HCEC 1CT (cell line): Measurements from ENCODE around the gene P2RY11.

Source experiments
- DNase-seq: peaks from one replicate; pipeline ENCODE4 v3.0.0-alpha.2; 2017

P2RY11 gene

GRCh38 chr19:10113964-10114650 lies 2.6 kb downstream of the P2RY11 start:
- no peak for DNase-seq

DNA sequence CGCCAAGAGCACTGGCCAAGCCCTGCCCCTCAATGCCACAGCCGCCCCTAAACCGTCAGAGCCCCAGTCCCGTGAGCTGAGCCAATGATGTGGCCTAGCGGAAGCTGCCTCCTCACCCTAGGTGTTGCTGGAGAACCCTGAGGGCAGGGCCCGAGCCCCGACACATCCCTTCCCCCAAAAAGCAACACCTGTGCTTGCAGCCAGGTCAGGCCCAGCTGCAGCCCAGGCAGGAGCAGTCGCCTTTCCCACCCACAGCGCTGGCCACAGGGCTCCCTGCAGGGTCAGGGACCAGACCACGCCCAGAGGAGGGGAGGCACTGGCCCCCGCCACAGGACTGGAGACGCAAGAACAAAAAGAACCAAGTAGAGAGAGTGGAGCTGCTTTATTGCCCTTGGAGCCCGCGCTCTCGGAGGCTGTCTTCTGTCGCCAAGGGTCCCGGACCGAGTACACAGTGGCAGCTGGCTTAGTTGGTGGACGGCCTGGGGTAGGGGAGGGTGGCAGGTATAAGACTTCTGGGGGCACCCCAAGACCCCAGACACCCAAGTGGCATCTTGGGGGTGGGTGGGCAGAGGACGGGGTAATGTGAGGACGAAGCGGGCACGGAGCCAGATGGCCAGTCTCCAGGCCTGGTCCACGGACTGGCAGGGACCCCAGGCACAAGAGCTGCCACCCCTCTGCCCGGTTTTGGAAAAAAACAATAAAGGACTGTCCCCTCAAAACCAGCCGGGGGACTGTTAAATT lies 3.3 kb downstream of the P2RY11 start:
- no peak for DNase-seq

DNA sequence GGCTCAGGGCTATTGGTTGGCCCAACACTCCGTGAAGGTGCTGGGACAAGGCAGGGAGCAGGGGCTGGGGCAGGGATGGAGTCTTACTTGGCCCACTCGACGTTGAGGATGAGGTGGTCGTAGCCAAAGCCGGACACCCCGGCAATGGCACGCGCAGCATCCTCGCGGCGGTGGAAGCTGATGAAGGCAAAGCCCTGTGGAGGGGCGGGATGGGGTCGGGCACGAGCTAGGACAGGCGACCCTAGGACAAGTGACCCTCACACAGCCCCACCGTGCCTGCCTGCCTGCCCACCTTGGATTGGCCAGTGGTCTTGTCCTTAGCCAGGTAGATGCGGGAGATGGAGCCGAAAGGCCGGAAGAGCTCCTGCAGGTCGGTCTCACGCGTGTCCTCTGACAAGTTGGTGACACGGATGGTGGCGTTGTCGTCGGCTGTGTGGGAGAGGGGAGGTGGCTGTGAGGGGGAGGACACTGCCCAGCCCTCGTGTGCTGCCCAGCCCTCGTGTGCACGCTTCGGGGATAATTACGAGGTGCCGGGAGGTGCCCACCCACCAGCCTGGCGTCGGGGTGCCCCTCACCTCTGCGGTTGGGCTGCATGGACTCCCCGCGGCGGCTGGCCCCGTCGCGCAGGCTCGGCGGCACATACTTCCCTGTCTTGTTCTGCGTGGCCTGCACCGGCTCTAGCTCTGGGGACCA lies 4.0 kb downstream of the P2RY11 start:
- DNase-seq, result no peak

DNA sequence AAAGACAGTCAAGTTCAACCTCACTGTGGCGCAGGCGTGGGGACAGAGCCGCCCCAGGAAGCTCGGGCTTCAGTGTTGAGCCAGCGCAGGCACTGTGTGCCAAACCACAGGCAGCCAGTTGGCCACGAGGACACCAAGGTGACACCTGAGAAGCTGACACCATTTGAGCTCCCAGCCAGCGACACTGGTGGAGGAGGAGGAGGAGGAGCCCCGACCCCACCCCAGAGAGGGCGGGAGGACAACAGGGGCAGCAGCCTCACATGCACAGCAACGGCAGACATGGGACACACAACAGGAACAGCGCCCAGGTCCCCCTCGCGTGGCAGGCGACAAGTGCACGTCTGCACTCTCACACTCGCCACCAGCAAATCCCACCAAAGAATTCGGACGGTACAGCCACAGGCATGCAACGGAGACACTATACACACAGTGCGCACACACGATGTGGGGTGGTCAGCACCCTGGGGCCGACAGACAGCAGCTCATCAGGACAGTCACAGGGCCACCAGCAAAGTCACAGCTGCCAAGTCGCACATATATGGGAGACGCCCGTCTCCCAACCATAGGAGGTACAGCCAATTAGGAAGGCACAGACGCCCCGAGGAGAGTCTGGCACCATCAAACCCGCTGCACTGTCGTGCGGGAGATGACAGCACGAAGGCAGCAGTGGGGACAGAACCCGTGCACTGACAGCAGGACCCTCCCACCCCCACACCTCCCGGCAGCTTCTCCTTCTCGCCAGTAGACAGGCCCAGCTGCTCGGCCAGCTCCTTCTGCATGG lies 4.8 kb downstream of the P2RY11 start:
- no peak for DNase-seq

DNA sequence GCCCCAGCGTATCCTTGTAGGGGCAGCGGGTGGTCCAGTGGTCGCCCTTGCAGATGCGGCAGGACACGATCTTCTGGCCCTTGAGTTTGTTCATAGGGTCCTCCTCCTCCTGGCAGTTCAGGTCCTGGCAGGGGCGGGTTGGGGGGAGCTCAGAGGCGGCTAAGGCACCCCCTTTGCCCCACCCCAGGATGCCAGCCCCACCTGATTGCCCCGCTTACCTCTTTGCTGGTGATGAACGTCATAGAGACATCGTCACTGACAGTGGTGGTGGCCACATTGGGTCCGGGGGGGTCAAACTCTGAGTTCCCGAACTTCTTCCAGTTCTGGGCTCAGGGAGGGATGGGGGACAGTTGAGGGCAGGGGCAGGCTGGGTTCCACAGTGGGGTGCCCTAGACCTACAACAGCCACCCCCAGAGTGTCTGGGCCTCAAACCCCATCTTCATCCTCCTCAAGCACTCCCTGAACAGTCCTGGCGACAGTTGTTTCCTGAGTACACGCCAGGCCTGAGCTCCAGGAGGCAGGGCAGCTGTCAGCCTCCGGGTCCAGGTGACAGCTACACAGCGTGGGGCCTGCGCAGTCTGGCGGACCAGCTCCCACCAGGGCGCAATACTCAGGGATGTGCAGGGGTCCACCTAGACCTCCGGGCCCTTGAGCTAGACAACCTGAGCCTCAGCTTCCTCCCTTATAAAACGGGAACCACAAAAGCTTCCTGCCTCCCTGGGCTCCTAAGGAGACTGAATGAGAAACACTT lies 5.5 kb downstream of the P2RY11 start:
- no peak for DNase-seq

DNA sequence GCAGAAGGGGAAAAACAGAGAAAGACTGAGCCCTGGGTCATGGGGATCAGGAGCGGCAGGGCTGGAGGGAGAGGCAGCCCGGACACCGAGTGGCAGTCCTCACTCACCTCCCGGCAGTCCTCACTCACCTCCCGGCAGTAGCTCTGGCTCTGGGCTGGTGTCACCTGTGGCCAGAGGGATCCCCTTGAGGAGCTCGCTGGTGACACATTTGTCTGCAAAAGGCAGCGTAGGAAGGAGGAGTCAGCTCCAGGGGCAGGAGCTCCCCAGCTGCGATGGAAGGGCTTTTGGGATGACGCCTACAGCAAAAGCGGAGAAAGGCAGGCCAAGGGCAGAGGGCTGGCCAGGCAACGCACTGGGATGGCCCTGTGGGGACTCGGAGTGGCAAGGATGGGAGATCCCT lies 7.5 kb downstream of the P2RY11 start:
- no peak for DNase-seq

GRCh38 chr19:10120538-10121189 lies 9.2 kb downstream of the P2RY11 start:
- peak; percentile 93 for DNase-seq

GRCh38 chr19:10122045-10122444 lies 10.6 kb downstream of the P2RY11 start:
- peak; percentile 75 for DNase-seq

DNA sequence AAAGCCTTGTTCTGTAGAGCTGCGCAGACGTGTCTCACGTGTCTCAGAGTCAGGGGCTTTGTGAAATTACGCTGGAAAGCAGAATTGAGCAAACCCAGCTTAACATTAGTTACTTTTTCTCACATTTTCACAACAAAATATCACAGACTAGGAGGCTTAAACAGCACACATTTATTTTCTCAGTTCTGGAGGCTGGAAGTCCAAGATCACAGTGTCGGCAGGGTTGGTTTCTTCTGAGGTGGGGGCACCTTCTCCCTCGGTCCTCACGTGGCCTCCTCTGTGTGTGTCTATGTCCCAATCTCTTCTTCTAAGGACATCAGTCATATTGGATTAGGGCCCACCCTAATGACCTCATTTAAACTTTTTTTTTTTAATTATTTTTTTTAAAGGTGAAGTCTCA lies 12.9 kb downstream of the P2RY11 start:
- no peak for DNase-seq

DNA sequence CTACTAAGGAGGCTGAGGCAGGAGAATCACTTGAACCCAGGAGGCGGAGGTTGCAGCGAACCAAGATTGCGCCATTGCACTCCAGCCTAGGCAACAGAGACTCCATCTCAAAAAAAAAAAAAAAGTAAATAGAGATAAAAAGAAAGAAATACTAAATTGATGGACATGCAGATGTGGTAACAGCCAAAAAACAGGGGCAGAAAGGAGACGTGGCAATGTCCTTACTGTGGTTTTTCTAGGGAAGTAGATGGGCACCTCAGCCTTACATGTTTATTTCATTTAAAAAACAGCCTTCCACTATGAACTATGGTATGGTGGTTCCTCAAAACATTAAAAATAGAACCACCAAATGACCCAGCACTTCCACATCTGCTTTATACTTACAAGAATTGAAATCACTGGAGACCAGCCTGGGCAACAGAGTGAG lies 14.7 kb downstream of the P2RY11 start:
- no peak for DNase-seq

DNA sequence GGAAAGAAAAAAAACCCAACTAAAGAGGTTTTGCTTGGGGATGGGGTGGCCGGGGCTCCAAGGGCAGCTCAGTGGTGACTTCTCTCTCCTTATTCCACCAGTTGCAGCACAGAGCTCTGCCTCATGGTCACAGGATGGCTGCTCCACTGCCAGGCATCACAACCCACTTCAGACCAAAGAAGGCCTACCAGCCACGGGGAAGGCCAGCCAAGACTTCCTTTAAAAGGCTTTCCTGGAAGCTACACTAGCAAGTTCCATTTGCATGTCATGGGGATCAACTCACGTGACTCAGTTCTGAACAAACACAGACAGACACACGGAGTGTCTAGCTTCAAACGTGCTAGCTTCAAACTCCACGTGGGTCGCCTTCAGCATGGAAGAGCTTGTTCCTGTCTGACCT lies 21.4 kb downstream of the P2RY11 start:
- DNase-seq, result no peak

GRCh38 chr19:10133596-10133995 lies 22.1 kb downstream of the P2RY11 start:
- DNase-seq, result no peak

DNA sequence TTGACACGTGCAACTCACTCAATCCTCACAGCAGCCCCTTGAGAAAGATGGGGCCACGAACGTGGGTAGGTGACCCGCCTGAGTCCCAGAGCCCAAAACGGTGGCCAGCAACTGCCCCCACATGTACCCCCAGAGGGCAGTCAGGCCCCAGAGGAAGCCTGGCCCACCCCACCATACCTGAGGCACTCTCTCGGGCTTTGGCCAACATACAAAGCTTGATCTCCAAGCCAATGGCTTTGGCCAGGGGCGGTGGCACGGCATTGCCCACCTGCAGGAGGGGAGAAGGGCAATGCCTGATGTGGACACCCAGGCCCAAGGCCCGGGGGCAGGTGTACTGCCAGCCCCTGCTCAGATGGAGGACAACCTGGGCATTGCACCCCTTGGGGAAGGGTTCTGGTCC lies 22.5 kb downstream of the P2RY11 start:
- DNase-seq, result no peak

DNA sequence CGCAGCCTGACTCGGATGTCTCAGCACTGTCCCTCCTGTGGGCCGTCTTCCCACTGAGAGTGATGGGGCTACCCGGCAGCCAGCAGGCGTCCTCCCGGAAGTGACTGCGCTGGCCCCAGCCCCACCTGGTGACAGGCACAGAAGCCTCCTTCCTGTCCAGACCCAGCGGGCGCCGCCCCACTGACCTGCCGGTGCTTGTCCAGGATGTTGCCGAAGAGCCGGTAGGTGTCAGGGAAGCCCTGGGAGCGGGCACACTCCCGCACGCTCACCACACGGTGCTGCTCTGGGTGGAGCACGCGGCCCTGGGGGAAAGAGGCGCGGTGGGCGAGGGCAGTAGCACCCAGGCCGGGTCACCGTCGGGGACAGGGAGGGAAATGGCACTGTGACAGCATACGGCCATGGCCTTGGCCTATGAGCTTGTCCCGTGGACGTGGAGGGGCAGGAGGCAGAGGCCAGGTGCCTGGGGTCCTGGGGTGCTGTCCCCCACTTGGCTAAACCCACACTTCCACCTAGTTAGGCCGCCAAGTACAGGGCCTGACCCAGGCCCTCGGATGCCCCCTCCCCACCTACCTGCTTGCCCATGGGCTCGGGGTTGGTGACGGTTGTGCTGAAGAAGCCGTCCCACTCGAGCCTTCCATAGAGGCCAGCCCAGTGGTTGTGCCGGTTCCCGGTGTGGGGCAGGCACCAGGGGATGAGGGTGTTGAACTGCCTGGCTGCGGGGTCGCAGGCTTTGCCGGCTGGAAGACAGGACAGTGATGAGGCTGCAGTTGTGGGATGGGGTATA lies 24.2 kb downstream of the P2RY11 start:
- no peak for DNase-seq

DNA sequence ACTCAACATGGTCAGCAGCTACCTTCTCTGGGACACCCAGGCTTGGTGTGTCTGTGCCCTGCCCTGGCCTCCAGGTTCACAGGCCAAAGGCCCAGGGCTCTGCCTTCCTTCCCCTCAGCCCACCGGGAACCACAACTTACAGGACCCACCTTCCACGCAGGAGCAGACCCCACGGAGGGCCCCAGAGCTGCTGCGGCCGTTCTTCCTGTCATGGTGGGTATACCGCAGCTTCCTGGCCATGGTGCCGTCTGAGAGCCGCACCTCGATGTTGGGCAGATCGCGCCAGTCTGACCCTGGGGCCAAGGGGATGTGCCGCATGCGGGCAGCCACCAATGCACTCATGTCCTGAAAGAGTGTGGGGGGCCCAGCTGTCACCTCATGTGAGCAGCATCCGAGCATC lies 25.4 kb downstream of the P2RY11 start:
- no peak for DNase-seq

- no peak for DNase-seq
Measured at GRCh38 chr19:10137751-10138682, 26.5 kb downstream of the P2RY11 start.

DNA sequence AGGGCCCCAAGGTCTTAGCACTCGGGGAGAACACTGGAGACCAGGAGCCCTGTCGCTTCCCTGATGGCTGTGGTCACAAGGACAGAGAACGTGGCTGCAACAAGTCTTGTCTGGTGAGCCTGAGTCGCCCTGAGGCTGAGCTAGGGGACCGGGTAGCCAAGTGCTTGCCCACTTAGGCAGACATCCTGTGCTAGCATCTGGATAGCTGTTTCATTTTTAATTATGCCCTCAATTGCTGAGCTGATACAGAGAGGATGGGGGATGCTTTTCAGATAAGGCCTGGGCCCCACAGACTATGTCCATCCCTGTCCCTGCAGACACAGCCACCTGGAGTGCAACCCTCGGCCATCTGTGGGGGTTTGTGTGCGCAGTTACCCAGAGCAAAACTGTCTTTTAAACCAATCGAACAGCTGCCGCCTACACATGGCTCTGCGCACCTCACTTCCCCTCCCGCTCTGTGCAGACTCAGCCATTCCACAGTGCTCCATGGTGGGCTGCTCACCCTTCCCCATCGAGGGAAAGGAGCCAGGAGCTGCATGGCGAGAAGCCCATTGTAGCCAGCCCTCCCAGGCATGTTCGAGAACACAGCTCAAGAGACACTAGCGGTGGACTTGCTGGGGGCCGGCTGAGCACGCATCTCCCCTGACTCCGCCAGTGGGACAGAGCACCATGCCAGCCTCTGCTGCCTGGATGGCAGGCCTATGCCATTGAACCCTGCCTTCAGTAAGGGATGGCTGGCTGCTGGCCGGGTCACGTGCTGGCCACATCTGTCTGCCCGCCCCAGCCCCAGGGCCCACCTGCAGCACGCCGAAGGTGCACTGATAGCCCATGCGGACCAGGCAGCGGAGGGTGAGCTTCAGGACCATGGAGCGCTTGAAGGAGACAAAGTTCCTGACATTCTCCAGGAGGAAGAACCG lies 27.6 kb downstream of the P2RY11 start:
- DNase-seq, result no peak

- DNase-seq, result no peak
Measured at GRCh38 chr19:10139952-10140351, 28.5 kb downstream of the P2RY11 start.

DNA sequence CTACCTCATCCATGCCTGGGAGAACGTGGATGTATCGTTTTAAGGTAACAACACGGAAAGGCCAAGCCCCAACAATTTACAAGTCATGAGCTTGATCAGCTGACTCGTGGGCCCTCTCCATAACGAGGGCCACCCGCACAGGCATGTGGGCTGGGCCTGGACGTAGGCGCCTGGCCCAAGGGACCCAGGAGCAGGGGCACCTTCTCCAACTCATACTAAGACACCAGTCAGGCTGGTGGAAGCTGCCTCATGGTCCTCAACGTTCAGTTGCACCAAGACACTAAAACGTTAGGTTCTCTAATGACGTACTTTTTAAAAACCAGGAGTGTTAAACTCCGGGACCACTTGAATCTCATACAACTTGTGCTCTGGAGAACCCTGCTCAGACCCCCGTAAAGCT lies 30.0 kb downstream of the P2RY11 start:
- no peak for DNase-seq
